Body of pancreas (tissue), 4 donors: ENCODE measurements around the gene SURF4.

Experiments
- CTCF ChIP-seq, 7 experiments: fragments of 450-650 bp in 4 of 7; fragments of 200-600 bp in 3 of 7; sonication (generic) in 3 of 7; IDR thresholded peaks; one replicate each; pipeline ENCODE4 v1.5.1; 2016 to 2019; ENCODE audit warnings: antibody characterized with exemption in 7 of 7
- POLR2A ChIP-seq, 3 donors: fragments of 450-650 bp; IDR thresholded peaks; one replicate each; pipeline ENCODE4 v1.6.1; 2016; ENCODE audit warnings: antibody characterized with exemption in 3 of 3, mild to moderate bottlenecking in 2 of 3

- TF ChIP-seq POLR2A (IDR thresholded peaks at IDR 0.05) (no peak), CTCF (IDR thresholded peaks at IDR 0.05) (no peak)
Measured at GRCh38 chr9:133379153-133380086, 3.6 kb upstream of the SURF4 start.
